HG03457 (cell line): ENCODE data around the gene PCNT.
"Not testable (repeated sequence)": the region's sequence is repeated elsewhere in the genome, so short reads cannot be mapped to it uniquely, and the experiment has no call there.

Experiments used
- ATAC-seq: cut with Tn5 transposase; IDR thresholded peaks from one replicate; pipeline ENCODE4 v1.9.1; 2021; ENCODE audit warnings: moderate number of reproducible peaks; ENCODE audit not compliant: unreplicated experiment

Gene PCNT

GRCh38 chr21:46423546-46424038 lies 99.6 kb downstream of the PCNT start:
- ATAC-seq, result no peak

- ATAC-seq, result no peak
These were observed 100.2 kb downstream of the PCNT start for GRCh38 chr21:46424039-46424591.

DNA sequence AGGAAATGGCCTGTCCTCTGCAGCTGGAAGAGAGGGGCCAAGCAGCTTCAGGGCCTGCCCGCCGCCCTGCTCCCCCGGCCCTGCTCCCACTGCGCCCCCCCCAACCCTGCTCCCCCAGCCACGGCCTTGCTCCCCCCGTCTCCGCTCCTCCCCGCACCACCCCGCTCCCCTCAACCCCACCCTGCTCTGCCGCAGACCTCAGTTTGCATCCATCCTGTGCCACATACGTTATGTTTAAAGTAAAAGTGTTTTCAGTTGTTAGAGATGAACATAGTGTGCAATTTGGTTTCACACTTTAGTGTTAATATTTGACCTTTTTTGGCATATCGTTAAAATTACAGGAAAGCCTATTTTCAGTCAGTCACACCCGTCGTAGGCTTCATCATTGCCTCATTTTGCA lies 100.7 kb downstream of the PCNT start:
- no peak for ATAC-seq

DNA sequence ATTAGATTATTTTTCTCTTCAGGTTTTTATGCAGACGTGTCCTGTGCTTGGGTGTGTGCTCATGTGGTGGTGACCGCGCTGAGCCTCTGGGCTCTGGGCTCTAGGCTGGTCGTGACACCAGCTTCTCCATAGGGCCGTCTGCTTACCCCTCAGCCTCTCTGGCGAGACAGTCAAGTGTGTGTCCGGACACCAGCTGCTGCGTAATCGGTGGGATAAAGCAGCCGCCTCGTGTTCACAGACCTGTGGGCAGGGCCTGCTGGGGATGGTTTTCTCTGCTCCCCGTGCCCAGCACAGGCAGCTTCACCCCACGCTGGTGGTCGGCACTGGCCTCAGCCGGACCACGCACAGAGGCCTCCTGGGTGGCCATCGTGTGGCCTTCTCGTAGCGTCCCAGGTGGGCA lies 101.1 kb downstream of the PCNT start:
- no peak for ATAC-seq

- ATAC-seq, result no peak
These were observed 101.6 kb downstream of the PCNT start for GRCh38 chr21:46425571-46425970.

GRCh38 chr21:46426313-46427046 lies 102.5 kb downstream of the PCNT start:
- ATAC-seq, result no peak

GRCh38 chr21:46427516-46427915 lies 103.6 kb downstream of the PCNT start:
- no peak for ATAC-seq

- ATAC-seq, result no peak
These were observed 104.3 kb downstream of the PCNT start for GRCh38 chr21:46428286-46428685.

GRCh38 chr21:46428987-46429710 lies 105.2 kb downstream of the PCNT start:
- no peak for ATAC-seq

DNA sequence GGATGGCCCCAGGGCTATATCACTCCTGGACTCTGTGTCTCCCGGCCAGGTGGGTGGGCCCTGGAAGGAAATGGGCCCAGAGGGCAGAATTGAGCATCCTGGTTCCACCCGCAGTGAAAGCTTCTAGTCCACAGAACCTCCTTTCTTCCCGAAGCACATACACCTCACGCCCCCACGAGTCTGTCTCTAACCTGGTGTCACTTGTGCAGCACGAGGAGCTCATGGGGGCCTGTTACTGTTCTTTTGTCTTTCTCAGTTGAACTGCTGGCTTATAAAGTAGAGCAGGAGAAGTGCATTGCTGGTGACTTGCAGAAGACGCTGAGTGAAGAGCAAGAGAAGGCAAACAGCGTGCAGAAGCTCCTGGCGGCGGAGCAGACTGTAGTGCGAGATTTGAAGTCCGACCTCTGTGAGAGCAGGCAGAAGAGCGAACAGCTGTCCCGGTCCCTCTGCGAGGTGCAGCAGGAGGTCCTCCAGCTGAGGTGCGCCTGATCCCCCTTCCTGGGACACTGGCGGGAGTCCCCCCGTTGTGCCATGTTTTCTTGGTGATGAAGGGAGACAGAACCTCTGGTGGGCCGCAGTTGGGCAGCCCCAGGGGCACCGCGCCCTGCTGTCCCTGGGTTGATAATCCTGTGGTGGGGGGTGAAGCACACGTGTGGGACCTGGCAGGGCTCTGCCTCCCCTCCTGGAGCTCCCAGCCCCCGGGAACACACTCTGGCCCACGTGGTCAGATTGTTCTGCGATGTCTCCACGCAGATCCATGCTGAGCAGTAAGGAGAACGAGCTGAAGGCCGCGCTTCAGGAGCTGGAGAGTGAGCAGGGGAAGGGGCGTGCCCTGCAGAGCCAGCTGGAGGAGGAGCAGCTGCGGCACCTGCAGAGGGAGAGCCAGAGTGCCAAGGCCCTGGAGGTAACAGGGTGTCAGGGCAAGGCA lies 106.1 kb downstream of the PCNT start:
- no peak for ATAC-seq

- no peak for ATAC-seq
These were observed 107.5 kb downstream of the PCNT start for GRCh38 chr21:46431448-46431847.

DNA sequence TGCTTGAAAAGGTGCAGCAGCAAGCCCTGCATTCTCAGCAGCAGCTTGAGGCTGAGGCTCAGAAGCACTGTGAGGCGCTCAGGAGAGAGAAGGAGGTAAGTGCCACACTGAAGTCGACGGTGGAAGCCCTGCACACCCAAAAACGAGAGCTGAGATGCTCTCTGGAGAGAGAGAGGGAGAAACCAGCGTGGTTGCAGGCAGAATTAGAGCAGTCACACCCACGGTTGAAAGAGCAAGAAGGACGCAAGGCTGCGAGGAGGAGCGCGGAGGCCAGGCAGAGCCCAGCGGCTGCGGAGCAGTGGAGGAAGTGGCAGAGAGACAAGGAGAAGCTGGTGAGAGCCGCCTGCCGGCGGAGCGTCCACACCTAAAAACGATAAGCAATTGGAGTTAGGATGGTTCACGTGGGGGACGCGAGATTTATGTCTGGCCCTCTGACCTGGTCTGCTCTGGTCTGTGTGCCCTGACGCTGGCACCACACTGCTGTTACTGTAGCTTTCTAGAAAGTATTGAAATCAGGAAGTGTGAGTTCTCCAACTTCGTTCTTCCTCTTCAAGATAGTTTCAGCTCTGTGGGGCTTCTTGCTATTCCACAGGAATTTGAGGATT lies 108.0 kb downstream of the PCNT start:
- ATAC-seq, result no peak

DNA sequence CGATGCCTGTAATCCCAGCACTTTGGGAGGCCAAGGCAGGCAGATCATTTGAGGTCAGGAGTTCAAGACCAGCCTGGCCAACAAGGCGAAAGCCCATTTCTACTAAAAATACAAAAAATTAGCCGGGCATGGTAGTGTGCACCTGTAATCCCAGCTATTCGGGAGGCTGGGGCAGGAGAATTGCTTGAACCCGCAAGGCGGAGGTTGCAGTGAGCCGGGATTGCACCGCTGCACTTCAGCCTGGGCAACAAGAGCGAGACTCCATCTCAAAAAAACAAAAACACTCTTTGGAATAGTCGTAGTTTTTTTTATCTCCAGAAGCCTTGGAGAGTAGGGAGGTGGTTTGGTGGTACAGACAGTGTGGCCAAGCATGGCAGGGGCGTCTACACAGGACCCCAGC lies 109.2 kb downstream of the PCNT start:
- ATAC-seq, result not testable (repeated sequence)

DNA sequence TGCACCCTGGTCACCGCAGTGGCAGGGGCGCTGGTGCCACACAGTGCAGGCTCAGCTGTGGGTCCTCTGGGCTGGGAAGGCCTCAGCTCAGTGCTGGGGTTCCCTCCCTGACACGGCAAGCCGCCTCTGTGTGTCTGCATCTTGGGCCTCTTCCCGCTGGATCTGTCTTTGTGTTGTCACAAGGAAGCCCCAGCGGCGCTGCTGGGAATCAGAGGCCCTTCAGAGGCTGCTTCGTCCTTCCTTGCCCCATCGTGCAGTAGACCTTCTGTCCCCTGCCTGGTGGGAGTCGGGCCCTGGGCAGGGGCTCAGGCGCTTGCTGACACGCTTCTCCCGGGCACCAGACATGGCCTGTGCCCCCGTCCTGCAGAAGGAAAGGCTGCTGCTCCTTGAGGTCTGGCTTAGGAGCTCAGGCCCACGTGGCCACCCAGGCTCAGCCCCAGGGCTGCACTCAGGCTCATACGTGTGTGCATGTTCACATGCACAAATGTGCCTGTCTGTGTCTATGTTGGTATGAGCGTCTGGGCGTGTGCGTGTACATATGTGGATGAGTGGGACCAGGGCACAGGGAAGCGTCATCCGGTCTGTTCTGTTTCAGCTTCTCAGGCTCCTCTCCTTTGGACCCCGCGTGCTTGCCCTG lies 110.5 kb downstream of the PCNT start:
- no peak for ATAC-seq

GRCh38 chr21:46435786-46436227 lies 111.9 kb downstream of the PCNT start:
- ATAC-seq, result no peak

- no peak for ATAC-seq
These were observed 112.7 kb downstream of the PCNT start for GRCh38 chr21:46436621-46437020.

DNA sequence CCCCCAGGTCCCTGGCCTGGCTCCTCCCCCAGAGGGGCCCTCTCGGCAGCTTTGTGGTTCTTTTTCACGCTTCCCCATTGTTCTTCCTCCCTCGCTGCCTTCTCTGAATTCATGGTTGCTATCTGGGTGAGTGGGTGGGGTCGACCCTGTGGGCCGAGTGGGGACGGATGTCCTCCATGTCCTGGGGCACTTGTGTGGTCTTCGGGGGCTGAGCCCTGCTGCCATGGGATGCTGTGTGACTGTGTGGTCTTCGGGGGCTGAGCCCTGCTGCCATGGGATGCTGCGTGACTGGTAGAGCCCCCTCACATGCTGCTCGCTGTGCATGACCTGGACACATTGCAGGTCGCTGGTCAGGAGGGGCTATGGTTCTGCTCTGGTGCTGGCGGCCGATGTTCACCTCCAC lies 113.1 kb downstream of the PCNT start:
- no peak for ATAC-seq

GRCh38 chr21:46437511-46437910 lies 113.6 kb downstream of the PCNT start:
- no peak for ATAC-seq

- no peak for ATAC-seq
These were observed 114.3 kb downstream of the PCNT start for GRCh38 chr21:46438241-46438640.

DNA sequence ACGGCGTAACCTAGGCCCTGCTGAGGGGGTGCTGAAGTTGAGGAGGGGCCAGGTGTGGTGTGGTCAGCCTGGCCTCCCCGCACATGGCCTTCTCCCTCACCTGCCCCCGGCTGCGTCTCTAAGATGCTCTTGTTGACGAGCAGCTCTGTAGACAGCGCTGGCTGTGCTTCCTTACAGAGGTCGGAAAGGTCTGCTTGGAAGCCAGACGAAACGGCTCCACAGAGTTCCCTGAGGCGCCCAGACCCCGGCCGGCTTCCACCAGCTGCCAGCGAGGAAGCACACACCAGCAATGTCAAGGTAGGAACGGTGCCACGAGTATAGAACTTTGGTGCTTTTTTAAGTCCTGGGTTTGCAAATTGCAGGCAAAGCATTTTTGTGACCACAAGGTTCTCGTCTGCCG lies 116.0 kb downstream of the PCNT start:
- ATAC-seq, result no peak
